Medulla oblongata (tissue), 1 donor: ENCODE data around the gene ZNF445.
"Not testable (repeated sequence)": the region's sequence is repeated elsewhere in the genome, so short reads cannot be mapped to it uniquely, and the experiment has no call there.

ENCODE experiments used
- DNase-seq: peaks from one replicate; pipeline ENCODE4 v3.0.0-alpha.2; 2015; ENCODE audit errors: extremely low spot score

The ZNF445 gene

DNA sequence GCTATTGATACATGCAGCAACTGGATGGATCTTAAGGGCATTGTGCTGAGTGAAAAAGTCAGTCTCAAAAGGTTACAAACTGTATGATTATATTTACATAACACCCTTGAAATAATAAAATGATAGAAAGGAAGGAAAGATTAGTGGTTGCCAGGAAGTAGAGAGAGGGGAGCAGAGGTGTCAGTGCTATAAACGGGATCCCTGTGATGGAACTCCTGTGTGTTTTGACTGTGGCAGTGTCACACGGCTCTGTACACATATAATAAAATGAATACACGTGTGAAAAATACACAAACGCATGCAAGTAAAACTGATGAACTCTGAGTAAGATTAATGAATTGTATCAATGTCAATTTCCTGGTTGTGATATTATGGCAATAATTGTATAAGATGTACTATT lies 78.6 kb downstream of the ZNF445 start:
- no peak for DNase-seq

GRCh38 chr3:44398271-44398670 lies 79.2 kb downstream of the ZNF445 start:
- not testable (repeated sequence) for DNase-seq

- DNase-seq = no peak
Measured at GRCh38 chr3:44396200-44397171, 81.0 kb downstream of the ZNF445 start.

DNA sequence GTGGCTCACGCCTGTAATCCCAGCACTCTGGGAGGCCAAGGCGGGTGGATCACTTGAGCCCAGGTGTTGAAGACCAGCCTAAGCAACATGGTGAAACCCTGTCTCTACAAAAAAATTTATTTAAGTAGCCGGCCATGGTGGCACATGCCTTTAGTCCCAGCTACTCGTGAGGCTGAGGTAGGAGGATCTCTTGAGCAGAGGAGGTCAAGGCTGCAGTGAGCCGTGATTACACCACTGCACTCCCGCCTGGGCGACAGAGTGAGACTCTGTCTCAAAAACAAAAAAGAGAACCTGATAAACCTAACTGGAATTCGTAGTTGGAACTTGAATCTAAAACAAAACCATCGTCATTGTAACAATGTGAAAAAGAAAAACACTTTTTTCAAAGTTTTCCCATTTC lies 81.8 kb downstream of the ZNF445 start:
- DNase-seq = no peak

DNA sequence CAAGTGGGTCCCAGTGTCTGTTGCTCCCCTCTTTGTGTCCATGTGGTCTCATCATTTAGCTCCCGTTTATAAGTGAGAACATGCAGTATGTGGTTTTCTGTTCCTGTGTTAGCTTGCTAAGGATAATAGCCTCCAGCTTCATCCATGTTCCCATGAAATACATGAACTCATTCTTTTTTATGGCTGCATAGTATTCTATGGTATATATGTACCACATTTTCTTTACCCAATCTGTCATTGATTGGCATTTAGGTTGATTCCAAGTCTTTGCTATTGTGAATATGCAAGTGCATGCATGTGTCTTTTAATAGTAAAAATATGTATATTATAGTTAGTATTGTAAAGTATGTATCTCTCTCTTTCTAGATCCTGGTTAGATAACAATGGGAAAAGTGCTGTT lies 85.0 kb downstream of the ZNF445 start:
- DNase-seq = no peak

DNA sequence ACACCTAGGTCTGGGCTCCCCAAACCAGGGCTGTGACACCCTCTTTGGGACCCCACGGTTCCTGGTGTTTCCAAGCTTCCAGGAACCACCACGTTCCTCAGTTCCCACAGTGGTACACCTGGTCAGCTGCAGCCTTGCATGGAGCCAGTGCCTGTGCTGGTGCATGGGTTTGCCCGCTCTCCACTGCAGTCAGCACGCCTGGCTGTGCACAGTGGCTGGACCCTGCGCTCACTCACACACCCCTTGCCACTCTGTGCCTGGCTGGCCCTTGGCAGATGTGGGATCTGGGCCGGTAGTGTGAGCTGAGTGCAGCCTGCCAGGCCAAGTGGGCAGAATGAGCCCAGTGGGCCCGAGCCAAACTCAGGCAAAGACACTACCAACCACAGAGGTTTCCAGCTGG lies 90.1 kb downstream of the ZNF445 start:
- no peak for DNase-seq
